Endothelial cell of umbilical vein (primary cell): ENCODE measurements around the gene PALB2.

Source experiments
- EZH2 ChIP-seq: IDR thresholded peaks from 2 replicates; pipeline ENCODE4 v1.6.1; 2012; ENCODE audit warnings: borderline replicate concordance, low read depth, mild to moderate bottlenecking, moderate library complexity, low read length, inconsistent platforms; ENCODE audit not compliant: severe bottlenecking
- FOS ChIP-seq: IDR thresholded peaks from 2 replicates; pipeline ENCODE4 v1.6.1; 2011; ENCODE audit warnings: mild to moderate bottlenecking, low read length, moderate library complexity, borderline replicate concordance; ENCODE audit not compliant: insufficient read depth
- MYC ChIP-seq: IDR thresholded peaks from one replicate; pipeline ENCODE4 v1.6.1; 2011; ENCODE audit warnings: mild to moderate bottlenecking, low read depth, low read length
- TF ChIP-seq, protein P1 (sequence below), 2 donors: IDR thresholded peaks; 1 replicate in 1 of 2; 2 replicates in 1 of 2; pipeline ENCODE4 v1.5.1; 2011; ENCODE audit warnings: low read length in 2 of 2, mild to moderate bottlenecking in 2 of 2, moderate library complexity in 2 of 2, control low read depth in 1 of 2, inconsistent platforms in 1 of 2, low read depth in 1 of 2; ENCODE audit not compliant: insufficient read depth in 1 of 2; ENCODE audit errors: extremely low read depth in 1 of 2

DNA sequence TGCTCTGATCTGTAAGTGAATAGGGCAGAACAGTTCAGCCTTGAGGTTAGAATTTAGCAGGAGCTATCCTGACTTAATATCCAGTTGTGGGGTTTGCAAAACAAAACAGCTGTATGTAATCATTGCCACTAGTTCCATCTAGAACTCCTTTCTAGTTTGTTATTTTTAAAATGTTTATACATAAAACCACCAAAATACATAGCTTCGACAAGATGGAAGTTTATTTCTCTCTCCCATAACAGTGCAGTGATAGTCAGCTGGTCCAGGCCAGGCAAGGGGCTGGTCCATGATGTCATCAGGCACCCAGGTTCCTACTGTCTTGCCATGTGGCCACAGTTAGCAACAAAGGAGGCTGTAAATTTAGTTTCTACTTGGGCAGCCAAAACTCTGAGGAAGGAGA, 27.1 kb upstream of the PALB2 start:
- TF ChIP-seq, protein P1, sequence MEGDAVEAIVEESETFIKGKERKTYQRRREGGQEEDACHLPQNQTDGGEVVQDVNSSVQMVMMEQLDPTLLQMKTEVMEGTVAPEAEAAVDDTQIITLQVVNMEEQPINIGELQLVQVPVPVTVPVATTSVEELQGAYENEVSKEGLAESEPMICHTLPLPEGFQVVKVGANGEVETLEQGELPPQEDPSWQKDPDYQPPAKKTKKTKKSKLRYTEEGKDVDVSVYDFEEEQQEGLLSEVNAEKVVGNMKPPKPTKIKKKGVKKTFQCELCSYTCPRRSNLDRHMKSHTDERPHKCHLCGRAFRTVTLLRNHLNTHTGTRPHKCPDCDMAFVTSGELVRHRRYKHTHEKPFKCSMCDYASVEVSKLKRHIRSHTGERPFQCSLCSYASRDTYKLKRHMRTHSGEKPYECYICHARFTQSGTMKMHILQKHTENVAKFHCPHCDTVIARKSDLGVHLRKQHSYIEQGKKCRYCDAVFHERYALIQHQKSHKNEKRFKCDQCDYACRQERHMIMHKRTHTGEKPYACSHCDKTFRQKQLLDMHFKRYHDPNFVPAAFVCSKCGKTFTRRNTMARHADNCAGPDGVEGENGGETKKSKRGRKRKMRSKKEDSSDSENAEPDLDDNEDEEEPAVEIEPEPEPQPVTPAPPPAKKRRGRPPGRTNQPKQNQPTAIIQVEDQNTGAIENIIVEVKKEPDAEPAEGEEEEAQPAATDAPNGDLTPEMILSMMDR (IDR thresholded peaks at IDR 0.05; ENCODE audit: extremely low read depth in 1 of 2, insufficient read depth in 1 of 2, low read depth in 1 of 2, low read length in 2 of 2) = no peak
- no peak for TF ChIP-seq FOS
- no peak for TF ChIP-seq MYC
- no peak for TF ChIP-seq EZH2
